H9 (cell line): Measurements from ENCODE around the gene SUMF1. TPM values are rescaled to one million over a fixed set of nuclear protein-coding genes. Genes with fewer than 3 reads are reported as not detected.

Source experiments
- DNase-seq: peaks from one replicate; pipeline ENCODE4 v3.0.0-alpha.2; 2017
- H2AFZ ChIP-seq: one replicate; pipeline ENCODE4 v1.6.1; 2013; ENCODE audit warnings: mild to moderate bottlenecking, low read length, control low read depth, moderate library complexity
- H2AK5ac ChIP-seq: 2 replicates; pipeline ENCODE4 v1.6.1; 2013; ENCODE audit warnings: low read length, control low read depth, mixed read lengths; ENCODE audit not compliant: insufficient read length
- H2BK120ac ChIP-seq: one replicate; pipeline ENCODE4 v1.6.1; 2013; ENCODE audit warnings: low read depth, mild to moderate bottlenecking, low read length, control low read depth, inconsistent platforms; ENCODE audit not compliant: poor library complexity, severe bottlenecking
- H2BK12ac ChIP-seq: 2 replicates; pipeline ENCODE4 v1.6.1; 2013; ENCODE audit warnings: low read length, control low read depth, mixed read lengths, low read depth; ENCODE audit not compliant: insufficient read length
- H2BK15ac ChIP-seq: 2 replicates; pipeline ENCODE4 v1.6.1; 2013; ENCODE audit warnings: low read depth, low read length, control low read depth
- H2BK20ac ChIP-seq: one replicate; pipeline ENCODE4 v1.6.1; 2013; ENCODE audit warnings: low read depth, mild to moderate bottlenecking, low read length, control low read depth, inconsistent platforms; ENCODE audit not compliant: poor library complexity, severe bottlenecking
- H2BK5ac ChIP-seq: 2 replicates; pipeline ENCODE4 v1.6.1; 2013; ENCODE audit warnings: low read length, control low read depth, mixed read lengths; ENCODE audit not compliant: insufficient read length
- H3K14ac ChIP-seq: 2 replicates; pipeline ENCODE4 v1.6.1; 2013; ENCODE audit warnings: low read length, control low read depth; ENCODE audit not compliant: insufficient read depth
- H3K18ac ChIP-seq: 2 replicates; pipeline ENCODE4 v1.6.1; 2013; ENCODE audit warnings: low read depth, mild to moderate bottlenecking, mixed read lengths, low read length, control low read depth; ENCODE audit not compliant: insufficient read length
- H3K23ac ChIP-seq: 2 replicates; pipeline ENCODE4 v1.6.1; 2013; ENCODE audit warnings: low read length, control low read depth, mixed read lengths, low read depth; ENCODE audit not compliant: insufficient read length
- H3K23me2 ChIP-seq: 2 replicates; pipeline ENCODE4 v1.6.1; 2013; ENCODE audit warnings: low read depth, mild to moderate bottlenecking, mixed read lengths, low read length, control low read depth; ENCODE audit not compliant: insufficient read length, poor library complexity, severe bottlenecking
- H3K27ac ChIP-seq: 2 replicates; pipeline ENCODE4 v1.5.1; 2013; ENCODE audit warnings: low read length, control low read depth, mixed read lengths, low read depth; ENCODE audit not compliant: insufficient read length
- H3K27me3 ChIP-seq: 2 replicates; pipeline ENCODE4 v1.6.1; 2013; ENCODE audit warnings: low read length, control low read depth, inconsistent platforms; ENCODE audit not compliant: insufficient read depth
- H3K4ac ChIP-seq: 2 replicates; pipeline ENCODE4 v1.6.1; 2013; ENCODE audit warnings: low read depth, mild to moderate bottlenecking, control low read depth, inconsistent platforms, low read length, moderate library complexity
- H3K4me1 ChIP-seq: 2 replicates; pipeline ENCODE4 v1.6.1; 2013; ENCODE audit warnings: low read length, control low read depth, inconsistent platforms; ENCODE audit not compliant: insufficient read depth
- H3K4me2 ChIP-seq: 2 replicates; pipeline ENCODE4 v1.6.1; 2013; ENCODE audit warnings: low read length, control low read depth, mixed read lengths; ENCODE audit not compliant: insufficient read length, insufficient read depth
- H3K56ac ChIP-seq: 2 replicates; pipeline ENCODE4 v1.6.1; 2013; ENCODE audit warnings: low read depth, mild to moderate bottlenecking, mixed read lengths, low read length, control low read depth; ENCODE audit not compliant: insufficient read length
- H3K79me1 ChIP-seq: 2 replicates; pipeline ENCODE4 v1.6.1; 2013; ENCODE audit warnings: low read depth, mild to moderate bottlenecking, moderate library complexity, low read length, control low read depth, inconsistent platforms; ENCODE audit not compliant: insufficient read depth, poor library complexity, severe bottlenecking
- H3K79me2 ChIP-seq: 2 replicates; pipeline ENCODE4 v1.6.1; 2013; ENCODE audit warnings: low read length, control low read depth, inconsistent platforms; ENCODE audit not compliant: insufficient read depth
- H3K9ac ChIP-seq: 2 replicates; pipeline ENCODE4 v1.6.1; 2013; ENCODE audit warnings: low read length, control low read depth, mixed read lengths; ENCODE audit not compliant: insufficient read length; ENCODE audit errors: extremely low read depth
- H3K9me3 ChIP-seq: one replicate; pipeline ENCODE4 v1.6.1; 2013; ENCODE audit warnings: low read depth, low read length, inconsistent platforms; ENCODE audit not compliant: control insufficient read depth
- H3T11ph ChIP-seq: one replicate; pipeline ENCODE4 v1.6.1; 2013; ENCODE audit warnings: mild to moderate bottlenecking, low read length, control low read depth, inconsistent platforms
- H4K20me1 ChIP-seq: one replicate; pipeline ENCODE4 v1.6.1; 2013; ENCODE audit not compliant: control insufficient read depth, insufficient read length, insufficient read depth
- H4K5ac ChIP-seq: 2 replicates; pipeline ENCODE4 v1.6.1; 2013; ENCODE audit warnings: low read depth, mild to moderate bottlenecking, mixed read lengths, low read length, control low read depth; ENCODE audit not compliant: insufficient read length
- H4K8ac ChIP-seq: replicated peaks from 2 replicates; pipeline ENCODE4 v1.6.1; 2013; ENCODE audit warnings: low read length, control low read depth, mixed read lengths, low read depth; ENCODE audit not compliant: insufficient read length
- H4K91ac ChIP-seq: 2 replicates; pipeline ENCODE4 v1.6.1; 2013; ENCODE audit warnings: low read depth, mild to moderate bottlenecking, moderate library complexity, mixed read lengths, low read length, control low read depth; ENCODE audit not compliant: insufficient read length
- H3K27ac Mint-ChIP-seq, 3 experiments: 2 replicates in 2 of 3; 3 replicates in 1 of 3; pipeline ENCODE4 v1.8.0; 2020 to 2021; ENCODE audit warnings: mixed read lengths in 3 of 3, mild to moderate bottlenecking in 1 of 3, moderate library complexity in 1 of 3
- H3K27me3 Mint-ChIP-seq: 2 replicates; pipeline ENCODE4 v1.8.0; 2021; ENCODE audit warnings: low read depth, mild to moderate bottlenecking, moderate library complexity, mixed read lengths
- H3K36me3 Mint-ChIP-seq, 3 experiments: 2 replicates in 2 of 3; 3 replicates in 1 of 3; pipeline ENCODE4 v1.8.0; 2020 to 2021; ENCODE audit warnings: low read depth in 3 of 3, mixed read lengths in 3 of 3; ENCODE audit not compliant: insufficient read depth in 1 of 3
- H3K4me1 Mint-ChIP-seq, 2 experiments: 2 replicates each; pipeline ENCODE4 v1.8.0; 2020; ENCODE audit warnings: mixed read lengths in 2 of 2
- H3K4me3 Mint-ChIP-seq, 2 experiments: 2 replicates in 1 of 2; 3 replicates in 1 of 2; pipeline ENCODE4 v1.8.0; 2020 to 2021; ENCODE audit warnings: mild to moderate bottlenecking in 2 of 2, mixed read lengths in 2 of 2, moderate library complexity in 1 of 2
- H3K9me3 Mint-ChIP-seq, 2 experiments: 2 replicates in 1 of 2; 3 replicates in 1 of 2; pipeline ENCODE4 v1.8.0; 2020; ENCODE audit warnings: mild to moderate bottlenecking in 2 of 2, mixed read lengths in 2 of 2, moderate library complexity in 1 of 2
- WGBS: extraction: QIAGEN DNeasy Blood & Tissue Kit; methylation state at CpG from one replicate; pipeline ENCODE4 v1.1.7; 2013; ENCODE audit warnings: missing lambda C conversion rate, low lambda C conversion rate, mixed read lengths; ENCODE audit not compliant: insufficient read length; ENCODE audit errors: extremely low coverage; 5-methylcytosine and 5-hydroxymethylcytosine counted together
- total RNA-seq: library from RNA; stranded (reverse); gene quantifications from 2 replicates; pipeline ENCODE4 v1.2.1, GENCODE V29; 2021
- TF ChIP-seq, protein P1 (sequence below): fragments of 200-600 bp; sonication (generic); conservative IDR thresholded peaks from 3 replicates; pipeline ENCODE4 v1.8.0; 2021; ENCODE audit warnings: antibody characterized with exemption, mild to moderate bottlenecking

Gene SUMF1
- total RNA-seq, 1 experiment from 2014 or later: 9.5 TPM

GRCh38 chr3:4501927-4502326 lies 34.9 kb upstream of the SUMF1 start:
- Histone ChIP-seq H3T11ph (no peak overlapping the region), H3K79me2 (no peaks in the 10 kb centered on the region)

More at GRCh38 chr3:4501927-4502326, 34.9 kb upstream of the SUMF1 start:
- Mint-ChIP-seq H3K4me3 (no peak overlapping the region), H3K27me3 (no peaks in the 10 kb centered on the region; the same call in none of the 2 replicates), H3K27ac (no peak overlapping the region), H3K9me3 (no peaks in the 10 kb centered on the region), H3K36me3 (no peaks in the 10 kb centered on the region), H3K4me1 (peaks cover 0 to 10% of the 10 kb centered on the region in 2 experiments; a peak in 1 of 4 replicates)
- Histone ChIP-seq H3K4me1 (no peaks in the 10 kb centered on the region), H4K8ac (no peak overlapping the region), H2BK12ac (no peak overlapping the region), H4K91ac (no peak overlapping the region), H4K20me1 (no peaks in the 10 kb centered on the region), H2BK120ac (no peak overlapping the region), H3K4ac (no peak overlapping the region), H2BK20ac (no peak overlapping the region), H4K5ac (no peak overlapping the region), H2BK5ac (no peak overlapping the region), H3K9me3 (no peaks in the 10 kb centered on the region), H3K23me2 (no peaks in the 10 kb centered on the region), H3K4me2 (no peak overlapping the region), H3K18ac (no peak overlapping the region), H3K27me3 (no peaks in the 10 kb centered on the region), H3K79me1 (no peaks in the 10 kb centered on the region), H3K56ac (no peak overlapping the region), H3K9ac (no peak overlapping the region), H2AFZ (no peak overlapping the region), H2AK5ac (no peak overlapping the region), H2BK15ac (no peak overlapping the region), H3K27ac (no peak overlapping the region), H3K14ac (no peak overlapping the region), H3K23ac (no peak overlapping the region)
- DNase-seq: no peak
- TF ChIP-seq, protein P1, sequence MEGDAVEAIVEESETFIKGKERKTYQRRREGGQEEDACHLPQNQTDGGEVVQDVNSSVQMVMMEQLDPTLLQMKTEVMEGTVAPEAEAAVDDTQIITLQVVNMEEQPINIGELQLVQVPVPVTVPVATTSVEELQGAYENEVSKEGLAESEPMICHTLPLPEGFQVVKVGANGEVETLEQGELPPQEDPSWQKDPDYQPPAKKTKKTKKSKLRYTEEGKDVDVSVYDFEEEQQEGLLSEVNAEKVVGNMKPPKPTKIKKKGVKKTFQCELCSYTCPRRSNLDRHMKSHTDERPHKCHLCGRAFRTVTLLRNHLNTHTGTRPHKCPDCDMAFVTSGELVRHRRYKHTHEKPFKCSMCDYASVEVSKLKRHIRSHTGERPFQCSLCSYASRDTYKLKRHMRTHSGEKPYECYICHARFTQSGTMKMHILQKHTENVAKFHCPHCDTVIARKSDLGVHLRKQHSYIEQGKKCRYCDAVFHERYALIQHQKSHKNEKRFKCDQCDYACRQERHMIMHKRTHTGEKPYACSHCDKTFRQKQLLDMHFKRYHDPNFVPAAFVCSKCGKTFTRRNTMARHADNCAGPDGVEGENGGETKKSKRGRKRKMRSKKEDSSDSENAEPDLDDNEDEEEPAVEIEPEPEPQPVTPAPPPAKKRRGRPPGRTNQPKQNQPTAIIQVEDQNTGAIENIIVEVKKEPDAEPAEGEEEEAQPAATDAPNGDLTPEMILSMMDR: no peak
- whole genome bisulfite sequencing: no CpG with 5 or more reads among the region's 9 CpGs
